Measurements from ENCODE around the gene KCNB1.

KCNB1 gene

DNA sequence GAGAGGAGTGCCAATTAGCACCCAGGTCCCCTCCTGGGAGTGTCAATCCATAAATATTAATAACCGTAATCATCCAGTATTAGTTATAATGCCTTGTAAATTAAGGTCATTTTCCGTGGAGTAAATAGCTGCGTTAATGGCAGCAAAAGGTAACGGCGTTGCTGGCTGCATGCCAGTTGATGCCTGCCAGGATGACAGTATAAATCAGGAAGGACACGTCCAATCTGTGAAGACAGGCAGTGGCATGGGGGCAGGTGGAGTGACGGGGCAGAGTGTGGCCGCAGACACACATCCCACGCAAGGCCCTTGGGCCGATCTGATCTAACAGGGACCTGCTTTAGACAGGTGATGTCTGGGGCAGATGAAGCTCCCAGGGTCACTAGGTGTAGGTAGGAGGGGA is 49.1 kb downstream of the KCNB1 start:
- DNase-seq (ENCODE audit: low read depth) = no peak
- TF ChIP-seq, protein P1, sequence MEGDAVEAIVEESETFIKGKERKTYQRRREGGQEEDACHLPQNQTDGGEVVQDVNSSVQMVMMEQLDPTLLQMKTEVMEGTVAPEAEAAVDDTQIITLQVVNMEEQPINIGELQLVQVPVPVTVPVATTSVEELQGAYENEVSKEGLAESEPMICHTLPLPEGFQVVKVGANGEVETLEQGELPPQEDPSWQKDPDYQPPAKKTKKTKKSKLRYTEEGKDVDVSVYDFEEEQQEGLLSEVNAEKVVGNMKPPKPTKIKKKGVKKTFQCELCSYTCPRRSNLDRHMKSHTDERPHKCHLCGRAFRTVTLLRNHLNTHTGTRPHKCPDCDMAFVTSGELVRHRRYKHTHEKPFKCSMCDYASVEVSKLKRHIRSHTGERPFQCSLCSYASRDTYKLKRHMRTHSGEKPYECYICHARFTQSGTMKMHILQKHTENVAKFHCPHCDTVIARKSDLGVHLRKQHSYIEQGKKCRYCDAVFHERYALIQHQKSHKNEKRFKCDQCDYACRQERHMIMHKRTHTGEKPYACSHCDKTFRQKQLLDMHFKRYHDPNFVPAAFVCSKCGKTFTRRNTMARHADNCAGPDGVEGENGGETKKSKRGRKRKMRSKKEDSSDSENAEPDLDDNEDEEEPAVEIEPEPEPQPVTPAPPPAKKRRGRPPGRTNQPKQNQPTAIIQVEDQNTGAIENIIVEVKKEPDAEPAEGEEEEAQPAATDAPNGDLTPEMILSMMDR (IDR thresholded peaks at IDR 0.05; ENCODE audit: control insufficient read depth, extremely low read depth, insufficient read depth) = no peak
- no peak overlapping the region for H3K4me3 ChIP-seq (ENCODE audit: low read depth, low read length)

DNA sequence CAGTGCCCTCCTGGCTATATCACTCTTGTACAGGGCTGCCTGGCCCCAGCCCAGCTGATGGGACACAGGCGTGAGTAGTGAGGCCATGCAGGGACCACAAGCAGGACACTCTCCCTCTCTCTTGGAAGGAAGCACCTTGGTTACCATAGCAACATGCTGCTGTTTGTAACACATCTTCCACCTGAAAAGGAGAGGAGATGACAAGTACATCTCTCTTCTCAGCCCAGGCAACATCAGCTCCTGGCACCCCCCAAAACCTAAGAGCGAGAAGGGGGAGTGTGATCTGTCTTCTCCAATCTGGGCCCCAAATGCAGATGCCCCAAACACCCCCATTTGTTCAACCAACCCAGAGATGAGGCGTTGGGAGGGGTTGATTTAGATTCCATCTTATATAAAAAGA is 49.9 kb downstream of the KCNB1 start:
- DNase-seq (ENCODE audit: low read depth) = no peak
- TF ChIP-seq, protein P1 (IDR thresholded peaks at IDR 0.05; ENCODE audit: control insufficient read depth, extremely low read depth, insufficient read depth) = no peak
- H3K4me3 ChIP-seq (ENCODE audit: low read depth, low read length) = no peak overlapping the region

DNA sequence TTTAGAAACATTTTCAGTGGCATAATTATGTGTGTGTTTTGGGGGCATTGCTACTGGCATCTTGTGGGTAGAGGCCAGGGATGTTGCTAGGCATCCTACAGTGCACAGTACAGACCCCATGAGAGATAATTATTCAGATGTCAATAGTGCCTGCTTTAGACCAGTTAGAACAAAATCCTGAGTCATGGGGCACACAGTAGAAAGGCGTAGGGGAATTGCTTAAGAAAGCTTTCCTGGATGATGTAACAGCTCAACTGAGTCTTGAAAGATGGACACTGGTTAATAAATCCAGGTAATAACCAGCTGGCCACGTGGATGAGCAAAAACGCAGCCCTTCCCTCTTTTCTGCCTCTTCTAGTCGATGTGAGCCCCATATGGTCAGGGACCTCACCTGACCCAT is 51.1 kb downstream of the KCNB1 start:
- H3K4me3 ChIP-seq (ENCODE audit: low read depth, low read length) = no peak overlapping the region
- TF ChIP-seq, protein P1 (IDR thresholded peaks at IDR 0.05; ENCODE audit: control insufficient read depth, extremely low read depth, insufficient read depth) = no peak
- no peak for DNase-seq (ENCODE audit: low read depth)

DNA sequence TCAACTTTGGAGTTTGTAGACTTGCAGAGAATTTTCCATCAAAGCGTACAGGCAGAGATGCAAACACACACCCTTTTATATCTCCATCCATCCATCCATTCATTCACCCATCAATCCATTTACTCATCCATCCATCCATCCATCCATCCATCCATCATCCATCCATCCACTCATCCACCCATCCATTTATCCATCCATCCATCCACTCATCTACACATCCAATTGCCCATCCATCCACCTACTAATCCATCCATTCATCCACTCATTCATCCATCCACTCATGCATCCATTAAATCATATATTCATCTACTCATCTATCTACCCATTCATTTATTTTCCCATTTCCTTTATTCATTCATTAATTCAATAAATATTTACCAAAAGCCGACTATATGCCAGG is 52.1 kb downstream of the KCNB1 start:
- no peak overlapping the region for H3K4me3 ChIP-seq (ENCODE audit: low read depth, low read length)
- no peak for DNase-seq (ENCODE audit: low read depth)
- TF ChIP-seq, protein P1 (IDR thresholded peaks at IDR 0.05; ENCODE audit: control insufficient read depth, extremely low read depth, insufficient read depth) = no peak

DNA sequence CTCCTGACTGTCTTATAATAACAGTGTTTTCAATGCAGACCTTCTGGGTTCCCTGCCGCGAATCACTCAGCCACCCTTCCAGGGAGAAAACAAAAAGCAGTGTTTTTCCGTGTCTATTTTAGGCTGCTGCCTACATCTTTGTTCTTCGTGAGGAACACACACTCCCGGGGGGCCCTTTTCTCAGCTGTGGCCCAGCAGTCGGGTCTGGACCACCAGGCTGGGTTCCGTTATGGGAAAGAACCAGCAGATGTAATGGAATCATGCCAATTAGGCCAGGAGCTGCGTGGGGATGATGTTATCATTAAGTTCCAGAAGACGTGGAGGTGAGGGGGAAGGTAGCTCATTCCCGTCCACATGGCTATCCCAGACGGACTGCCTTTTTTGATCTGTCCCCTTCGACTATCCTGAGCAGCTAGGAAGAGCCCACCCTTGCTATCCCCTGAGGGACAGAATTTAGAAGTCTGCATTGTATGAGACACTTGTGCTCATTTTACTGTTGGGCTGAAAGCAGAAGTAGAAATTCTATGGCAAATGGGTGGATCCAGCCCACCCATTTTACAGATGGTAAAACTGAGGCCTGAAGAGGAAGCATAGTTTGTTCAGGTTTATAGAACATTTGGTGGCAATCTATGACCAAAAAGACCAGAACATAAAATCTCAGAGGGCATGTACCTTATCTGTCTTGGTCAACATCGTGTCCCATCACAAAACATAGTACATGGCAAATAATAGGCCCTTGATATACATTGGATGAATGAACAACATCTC is 54.5 kb downstream of the KCNB1 start:
- DNase-seq (ENCODE audit: low read depth) = no peak
- TF ChIP-seq, protein P1 (IDR thresholded peaks at IDR 0.05; ENCODE audit: control insufficient read depth, extremely low read depth, insufficient read depth) = no peak
- H3K4me3 ChIP-seq (ENCODE audit: low read depth, low read length) = no peak overlapping the region

DNA sequence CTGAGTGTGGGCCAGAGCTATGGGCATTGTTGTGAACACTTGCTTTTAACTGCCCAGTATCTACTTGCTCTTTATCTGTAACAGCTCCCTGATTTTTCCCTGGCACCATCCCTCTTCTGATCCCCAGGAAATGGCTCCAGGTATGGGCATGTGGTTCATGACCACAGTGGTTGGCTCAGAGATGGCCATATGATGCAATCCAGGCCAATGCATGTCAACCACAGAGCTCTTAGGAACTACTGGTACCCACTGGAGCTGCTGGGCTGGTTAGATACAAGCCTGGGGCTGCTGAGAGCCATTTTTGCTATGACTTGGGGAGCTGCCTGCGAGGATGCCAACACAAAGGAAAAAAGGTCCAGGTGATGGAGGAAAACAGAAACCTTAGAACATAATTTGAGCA is 55.6 kb downstream of the KCNB1 start:
- no peak for DNase-seq (ENCODE audit: low read depth)
- TF ChIP-seq, protein P1 (IDR thresholded peaks at IDR 0.05; ENCODE audit: control insufficient read depth, extremely low read depth, insufficient read depth) = no peak
- H3K4me3 ChIP-seq (ENCODE audit: low read depth, low read length) = no peak overlapping the region

DNA sequence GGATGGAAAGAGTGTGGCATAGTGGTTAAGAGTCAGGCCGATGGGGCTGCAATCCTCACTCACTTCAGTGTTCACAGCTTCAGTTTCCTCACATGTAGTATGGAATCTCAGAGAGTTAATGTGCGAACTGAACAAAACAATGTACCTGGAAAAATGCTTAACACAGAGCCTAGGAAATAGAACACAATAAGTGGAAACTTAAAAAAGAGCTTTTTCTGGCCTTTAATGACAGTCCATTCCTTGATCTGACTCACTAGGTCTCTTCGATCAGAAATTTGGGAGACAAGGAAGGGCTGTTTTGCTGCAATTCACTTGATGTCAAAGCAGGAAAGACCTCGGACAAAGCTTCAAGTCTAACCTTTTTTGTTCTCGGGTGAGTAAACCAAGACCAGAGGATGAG is 56.1 kb downstream of the KCNB1 start:
- DNase-seq (ENCODE audit: low read depth) = no peak
- no peak overlapping the region for H3K4me3 ChIP-seq (ENCODE audit: low read depth, low read length)
- TF ChIP-seq, protein P1 (IDR thresholded peaks at IDR 0.05; ENCODE audit: control insufficient read depth, extremely low read depth, insufficient read depth) = no peak

All from LNCaP clone FGC (cell line).